ENCODE data around the gene SIGLEC1. TPM values are rescaled to one million over a fixed set of nuclear protein-coding genes. Genes with fewer than 3 reads are reported as not detected.

Gene SIGLEC1
- total and polyA plus RNA-seq, 2 of the 8 experiments (the other 6 are each of a cell fraction or from before 2014, with no cell fraction given): 0.02 TPM; not detected in 1

DNA sequence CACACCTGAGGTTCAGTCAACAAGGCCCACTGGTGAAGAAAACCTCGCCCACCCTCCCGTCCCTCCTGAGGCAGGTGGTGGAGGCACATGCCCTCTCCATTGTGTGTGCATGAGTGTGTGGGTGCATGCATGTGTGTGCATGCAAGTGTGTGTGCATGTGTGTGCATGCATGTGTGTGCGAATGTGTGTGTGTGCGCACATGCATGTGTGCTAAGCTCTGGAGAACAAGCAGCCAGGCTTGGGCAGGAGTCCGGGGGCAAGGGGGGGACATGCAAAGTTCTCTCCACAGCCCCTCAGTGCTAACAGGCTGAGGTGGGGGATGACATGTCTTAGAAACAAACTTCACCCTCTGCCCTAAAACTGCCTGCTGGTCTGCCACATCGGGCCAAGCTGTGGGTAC, 17.0 kb upstream of the SIGLEC1 start:
- CTCF ChIA-PET (ENCODE audit: partially characterized antibody): interaction anchor here (0.6 to 17.6 kb wide), 9 partner anchors 11 to 55 kb away, joined by 3 to 221 read pairs (median 5); no protein-coding TSS in a partner anchor
- POLR2A ChIA-PET (ENCODE audit: partially characterized antibody): interaction anchor here (1.6 to 2.5 kb wide), 3 partner anchors 9 to 16 kb away, joined by 4 to 7 read pairs (median 6); no protein-coding TSS in a partner anchor
- TF ChIP-seq, protein P1, sequence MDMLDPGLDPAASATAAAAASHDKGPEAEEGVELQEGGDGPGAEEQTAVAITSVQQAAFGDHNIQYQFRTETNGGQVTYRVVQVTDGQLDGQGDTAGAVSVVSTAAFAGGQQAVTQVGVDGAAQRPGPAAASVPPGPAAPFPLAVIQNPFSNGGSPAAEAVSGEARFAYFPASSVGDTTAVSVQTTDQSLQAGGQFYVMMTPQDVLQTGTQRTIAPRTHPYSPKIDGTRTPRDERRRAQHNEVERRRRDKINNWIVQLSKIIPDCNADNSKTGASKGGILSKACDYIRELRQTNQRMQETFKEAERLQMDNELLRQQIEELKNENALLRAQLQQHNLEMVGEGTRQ (IDR thresholded peaks at IDR 0.05; ENCODE audit: low read length): no peak
- TF ChIP-seq CBX5 (IDR thresholded peaks at IDR 0.05; ENCODE audit: low read depth, low read length) (no peak), ASH2L (IDR thresholded peaks at IDR 0.05; ENCODE audit: low read length) (no peak), EZH2 (IDR thresholded peaks at IDR 0.05; ENCODE audit: low read depth, low read length, severe bottlenecking) (no peak), CBX8 (IDR thresholded peaks at IDR 0.05; ENCODE audit: borderline replicate concordance, low read depth, low read length) (no peak), KDM5A (IDR thresholded peaks at IDR 0.05; ENCODE audit: low read length) (no peak), TCF12 (IDR thresholded peaks at IDR 0.05; ENCODE audit: low read depth, low read length) (no peak), POU5F1 (IDR thresholded peaks at IDR 0.05; ENCODE audit: low read depth, low read length) (no peak), RFX5 (IDR thresholded peaks at IDR 0.05; ENCODE audit: borderline replicate concordance, low read depth, low read length) (no peak), SAP30 (IDR thresholded peaks at IDR 0.05; ENCODE audit: insufficient read depth, insufficient replicate concordance, low read length) (no peak), CHD1 (IDR thresholded peaks at IDR 0.05; ENCODE audit: low read depth, low read length) (no peak), SIN3A (conservative IDR thresholded peaks at IDR 0.05 in 1 of 2, IDR thresholded peaks at IDR 0.05 in 1 of 2; ENCODE audit: low read depth in 1 of 2, low read length in 2 of 2) (no peak), RBBP5 (IDR thresholded peaks at IDR 0.05; ENCODE audit: borderline replicate concordance, low read depth, low read length) (no peak)

More for the DNA sequence above, 17.0 kb upstream of the SIGLEC1 start:
- Histone ChIP-seq H2BK15ac (ENCODE audit: low read length) (no peak overlapping the region; the same call in 1 of the 2 replicates), H4K8ac (ENCODE audit: extremely low read depth, insufficient read depth, low read length) (no peak overlapping the region), H3K4me2 (ENCODE audit: insufficient read depth in 1 of 2, low read depth in 2 of 2, low read length in 2 of 2) (no peak overlapping the region), H4K5ac (ENCODE audit: insufficient read length, low read depth, low read length) (no peak overlapping the region), H3K9ac (replicated peaks in 1 of 4; ENCODE audit: extremely low read depth in 1 of 4, low read depth in 3 of 4, low read length in 3 of 4) (no peak overlapping the region), H4K20me1 (replicated peaks in 1 of 2; ENCODE audit: control insufficient read depth in 1 of 2, insufficient read depth in 2 of 2, low read length in 2 of 2) (peaks cover 0 to 2% of the 10 kb centered on the region in 2 experiments), H3K23me2 (ENCODE audit: low read depth, low read length) (0 out of 2 replicates have a peak, but pooled peaks cover 3% of the 10 kb centered on the region), H3K27ac (ENCODE audit: low read depth, low read length) (no peak overlapping the region), H2AFZ (ENCODE audit: low read length) (no peak overlapping the region), H3K14ac (ENCODE audit: insufficient read length) (no peak overlapping the region), H2AK5ac (ENCODE audit: low read depth, low read length) (no peak overlapping the region), H3K4ac (replicated peaks; ENCODE audit: insufficient read length, low read depth, low read length) (no peak overlapping the region), H2BK12ac (ENCODE audit: low read depth, low read length) (no peak overlapping the region), H3K79me1 (ENCODE audit: low read depth, low read length) (no peaks in the 10 kb centered on the region), H3K23ac (ENCODE audit: insufficient read length) (no peak overlapping the region), H3K4me3 (ENCODE audit: extremely low read depth in 1 of 4, insufficient read depth in 2 of 4, low read depth in 3 of 4, low read length in 4 of 4) (no peak overlapping the region), H3K36me3 (ENCODE audit: control insufficient read depth in 2 of 4, insufficient read depth in 4 of 4, low read length in 3 of 4) (no peaks in the 10 kb centered on the region), H2BK20ac (ENCODE audit: low read length) (no peak overlapping the region), H3K18ac (ENCODE audit: extremely low read depth, low read length) (no peak overlapping the region), H3K79me2 (ENCODE audit: control insufficient read depth in 1 of 2, insufficient read depth in 2 of 2, low read length in 2 of 2) (no peaks in the 10 kb centered on the region), H3K4me1 (replicated peaks in 1 of 4; ENCODE audit: control insufficient read depth in 3 of 4, insufficient read depth in 4 of 4, low read length in 3 of 4) (peaks cover 0 to 19% (median 15%) of the 10 kb centered on the region in 4 experiments; a peak in 5 of 7 replicates), H4K91ac (replicated peaks; ENCODE audit: insufficient read length, low read length) (no peak overlapping the region), H2BK5ac (ENCODE audit: low read depth, low read length) (no peak overlapping the region), H3K9me3 (ENCODE audit: insufficient read depth in 2 of 2, low read depth in 1 of 2, low read length in 1 of 2) (no peaks in the 10 kb centered on the region), H2BK120ac (replicated peaks; ENCODE audit: low read depth, low read length) (no peak overlapping the region), H3K56ac (replicated peaks; ENCODE audit: insufficient read length, low read depth, low read length) (no peak overlapping the region), H3K27me3 (replicated peaks in 1 of 4; ENCODE audit: control insufficient read depth in 3 of 4, extremely low read depth in 1 of 4, insufficient read depth in 3 of 4, low read length in 3 of 4) (peaks cover 1 to 26% (median 22%) of the 10 kb centered on the region in 4 experiments; a peak in 6 of 7 replicates)
- WGBS, 2 experiments (ENCODE audit: extremely low coverage in 1 of 2, insufficient coverage in 1 of 2, insufficient read length in 1 of 2, insufficient replicate concordance in 2 of 2, low coverage in 1 of 2, low lambda C conversion rate in 2 of 2, missing lambda C conversion rate in 1 of 2): 82% methylated on average over 4 of the region's 6 CpGs; no CpG with 5 or more reads in 1 of the 2 experiments
- DNase-seq (ENCODE audit: low read depth in 1 of 2, low spot score in 2 of 2) (no peak), FAIRE-seq (no peak)

Data from H1 (cell line).